Measurements from ENCODE around the gene KRTAP5-8.

DNA sequence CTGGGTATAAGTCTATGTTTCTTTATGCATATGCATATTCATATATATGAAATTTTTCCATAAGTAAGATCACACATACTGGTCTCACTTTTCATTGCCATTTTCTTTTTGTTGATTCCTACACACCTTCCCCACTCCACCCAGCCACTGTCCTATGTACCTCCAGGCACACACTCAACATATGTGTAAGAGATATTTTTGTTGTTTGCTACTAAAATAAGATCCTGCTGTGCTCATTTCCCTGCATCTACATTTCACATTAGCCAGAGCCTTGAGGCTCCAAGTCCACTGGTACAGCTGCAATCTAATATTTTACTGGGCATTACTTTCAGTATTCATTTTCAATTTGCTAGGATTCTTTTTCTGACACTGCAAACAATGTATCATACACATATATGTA is 19.4 kb downstream of the KRTAP5-8 start:
- TF ChIP-seq, protein P1, sequence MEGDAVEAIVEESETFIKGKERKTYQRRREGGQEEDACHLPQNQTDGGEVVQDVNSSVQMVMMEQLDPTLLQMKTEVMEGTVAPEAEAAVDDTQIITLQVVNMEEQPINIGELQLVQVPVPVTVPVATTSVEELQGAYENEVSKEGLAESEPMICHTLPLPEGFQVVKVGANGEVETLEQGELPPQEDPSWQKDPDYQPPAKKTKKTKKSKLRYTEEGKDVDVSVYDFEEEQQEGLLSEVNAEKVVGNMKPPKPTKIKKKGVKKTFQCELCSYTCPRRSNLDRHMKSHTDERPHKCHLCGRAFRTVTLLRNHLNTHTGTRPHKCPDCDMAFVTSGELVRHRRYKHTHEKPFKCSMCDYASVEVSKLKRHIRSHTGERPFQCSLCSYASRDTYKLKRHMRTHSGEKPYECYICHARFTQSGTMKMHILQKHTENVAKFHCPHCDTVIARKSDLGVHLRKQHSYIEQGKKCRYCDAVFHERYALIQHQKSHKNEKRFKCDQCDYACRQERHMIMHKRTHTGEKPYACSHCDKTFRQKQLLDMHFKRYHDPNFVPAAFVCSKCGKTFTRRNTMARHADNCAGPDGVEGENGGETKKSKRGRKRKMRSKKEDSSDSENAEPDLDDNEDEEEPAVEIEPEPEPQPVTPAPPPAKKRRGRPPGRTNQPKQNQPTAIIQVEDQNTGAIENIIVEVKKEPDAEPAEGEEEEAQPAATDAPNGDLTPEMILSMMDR (conservative IDR thresholded peaks at IDR 0.05; ENCODE audit: low read depth in 2 of 2): no peak
- TF ChIP-seq EZH2phosphoT487 (IDR thresholded peaks at IDR 0.05; ENCODE audit: unreplicated experiment) (no peak), POLR2AphosphoS5 (IDR thresholded peaks at IDR 0.05; ENCODE audit: low read depth) (no peak)
